ENCODE data around the gene SORCS3. TPM values are rescaled to one million over a fixed set of nuclear protein-coding genes. Genes with fewer than 3 reads are reported as not detected.

Gene SORCS3
- total RNA-seq, 2 experiments from 2014 or later, result 1.7 to 2.1 TPM

DNA sequence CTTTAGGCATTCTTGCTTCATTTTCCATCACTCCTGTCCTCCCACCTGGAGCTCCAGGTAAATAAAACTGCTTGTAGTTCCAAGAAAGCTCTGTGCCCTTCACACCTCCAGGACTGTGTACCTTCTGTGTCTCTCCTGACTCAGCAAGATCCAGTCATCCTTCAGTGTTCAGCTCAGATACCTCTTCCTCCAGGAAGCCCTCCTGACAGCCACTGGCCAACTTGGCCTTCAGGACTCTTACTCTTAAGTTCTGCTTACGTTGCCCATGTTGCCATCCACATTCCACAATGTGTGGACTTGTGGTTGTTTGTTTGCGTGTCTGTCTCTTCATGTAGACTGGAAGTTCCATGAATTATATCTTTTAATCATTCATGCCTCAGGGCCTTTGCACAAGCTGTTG is 48.0 kb downstream of the SORCS3 start:
- DNase-seq (no peak), ATAC-seq (ENCODE audit: poor library complexity) (no peak)
- Histone ChIP-seq H3K27ac (ENCODE audit: low read depth in 1 of 2, low read length in 2 of 2) (no peak overlapping the region), H3K9me3 (ENCODE audit: control insufficient read depth in 1 of 2, insufficient read depth in 1 of 2, low read length in 2 of 2) (peaks cover 0 to 4% of the 10 kb centered on the region in 2 experiments), H3K36me3 (ENCODE audit: insufficient read depth, low read length) (no peaks in the 10 kb centered on the region), H3K4me3 (ENCODE audit: low read length) (no peak overlapping the region), H3K4me1 (ENCODE audit: insufficient read depth, low read length) (no peaks in the 10 kb centered on the region), H3K27me3 (ENCODE audit: control insufficient read depth in 1 of 2, insufficient read depth in 2 of 2, low read length in 2 of 2) (peaks cover 7% of the 10 kb centered on the region in 2 experiments)
- Mint-ChIP-seq H3K36me3 (ENCODE audit: low read depth) (no peaks in the 10 kb centered on the region), H3K9me3 (no peaks in the 10 kb centered on the region), H3K27ac (no peak overlapping the region), H3K4me1 (ENCODE audit: low read depth) (no peaks in the 10 kb centered on the region), H3K4me3 (no peak overlapping the region), H3K27me3 (peaks cover 90% of the 10 kb centered on the region)
- CTCF ChIA-PET, result no interaction called here
- TF ChIP-seq CTCF (IDR thresholded peaks at IDR 0.05), result no peak
- intact Hi-C loops (cut with DNase I, micrococcal nuclease), result no loop called here
- POLR2A ChIA-PET, result no interaction called here

DNA sequence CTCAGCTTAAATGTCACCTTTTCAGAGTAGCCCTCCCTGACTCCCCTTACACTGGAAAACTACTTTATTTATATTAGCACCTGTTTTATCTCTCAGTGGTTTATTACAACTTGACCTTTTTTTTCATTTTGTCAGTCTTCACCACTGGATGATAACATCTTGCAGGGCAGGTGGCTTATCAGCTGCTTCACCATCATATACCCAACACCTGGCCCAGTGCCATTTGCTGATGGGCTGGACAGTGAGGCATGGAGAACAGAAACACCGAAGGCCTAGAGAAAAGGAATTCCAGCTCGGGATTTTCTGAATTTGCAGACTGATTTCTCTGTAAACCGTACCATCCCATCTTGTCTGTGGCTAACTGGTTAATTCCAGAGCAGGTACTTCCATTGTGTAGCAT is 48.5 kb downstream of the SORCS3 start:
- no peak for DNase-seq
- CTCF ChIA-PET, result no interaction called here
- no peak overlapping the region for H3K4me3 ChIP-seq (ENCODE audit: low read length)
- H3K36me3 Mint-ChIP-seq (ENCODE audit: low read depth), result no peaks in the 10 kb centered on the region
- peaks cover 86% of the 10 kb centered on the region for H3K27me3 Mint-ChIP-seq
- no peaks in the 10 kb centered on the region for H3K36me3 ChIP-seq (ENCODE audit: insufficient read depth, low read length)
- peaks cover 7 to 8% of the 10 kb centered on the region in 2 experiments for H3K27me3 ChIP-seq (ENCODE audit: control insufficient read depth in 1 of 2, insufficient read depth in 2 of 2, low read length in 2 of 2)
- intact Hi-C loops (cut with DNase I, micrococcal nuclease), result no loop called here
- TF ChIP-seq CTCF (IDR thresholded peaks at IDR 0.05), result no peak
- no peak for ATAC-seq (ENCODE audit: poor library complexity)
- H3K9me3 ChIP-seq (ENCODE audit: control insufficient read depth in 1 of 2, insufficient read depth in 1 of 2, low read length in 2 of 2), result peaks cover 0 to 4% of the 10 kb centered on the region in 2 experiments
- H3K9me3 Mint-ChIP-seq, result no peaks in the 10 kb centered on the region
- no peak overlapping the region for H3K27ac Mint-ChIP-seq
- H3K27ac ChIP-seq (ENCODE audit: low read depth in 1 of 2, low read length in 2 of 2), result no peak overlapping the region
- POLR2A ChIA-PET, result no interaction called here
- H3K4me1 Mint-ChIP-seq (ENCODE audit: low read depth), result no peaks in the 10 kb centered on the region
- H3K4me3 Mint-ChIP-seq, result no peak overlapping the region
- no peaks in the 10 kb centered on the region for H3K4me1 ChIP-seq (ENCODE audit: insufficient read depth, low read length)

DNA sequence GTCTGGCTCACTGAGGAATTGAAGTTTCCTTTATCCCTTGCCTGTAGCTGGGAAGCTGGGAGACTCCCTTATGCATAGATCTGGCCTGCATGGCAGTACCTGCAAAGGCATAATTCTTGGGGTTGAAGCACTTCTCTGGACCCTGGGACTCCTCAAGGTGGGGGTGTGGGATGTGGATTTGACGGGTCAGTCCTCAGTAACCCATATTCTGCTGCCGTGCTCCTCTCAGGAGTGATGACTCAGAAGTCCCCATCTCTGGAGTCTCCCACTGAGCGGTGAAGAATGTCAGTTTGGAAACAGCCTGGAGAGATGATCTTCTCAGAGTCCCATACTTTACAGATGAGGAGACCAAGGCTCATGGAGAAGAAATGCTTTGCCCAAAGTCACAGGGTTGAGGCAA is 49.0 kb downstream of the SORCS3 start:
- intact Hi-C loops (cut with DNase I, micrococcal nuclease), result no loop called here
- CTCF ChIA-PET, result no interaction called here
- Mint-ChIP-seq H3K9me3 (no peaks in the 10 kb centered on the region), H3K27ac (no peak overlapping the region), H3K36me3 (ENCODE audit: low read depth) (no peaks in the 10 kb centered on the region), H3K4me3 (no peak overlapping the region), H3K4me1 (ENCODE audit: low read depth) (no peaks in the 10 kb centered on the region), H3K27me3 (peaks cover 82% of the 10 kb centered on the region)
- Histone ChIP-seq H3K27me3 (ENCODE audit: control insufficient read depth in 1 of 2, insufficient read depth in 2 of 2, low read length in 2 of 2) (peaks cover 7 to 10% of the 10 kb centered on the region in 2 experiments), H3K27ac (ENCODE audit: low read depth in 1 of 2, low read length in 2 of 2) (no peak overlapping the region), H3K4me3 (ENCODE audit: low read length) (no peak overlapping the region), H3K9me3 (ENCODE audit: control insufficient read depth in 1 of 2, insufficient read depth in 1 of 2, low read length in 2 of 2) (peaks cover 0 to 4% of the 10 kb centered on the region in 2 experiments), H3K4me1 (ENCODE audit: insufficient read depth, low read length) (no peaks in the 10 kb centered on the region), H3K36me3 (ENCODE audit: insufficient read depth, low read length) (no peaks in the 10 kb centered on the region)
- no peak for TF ChIP-seq CTCF (IDR thresholded peaks at IDR 0.05)
- DNase-seq (no peak), ATAC-seq (ENCODE audit: poor library complexity) (no peak)
- POLR2A ChIA-PET, result no interaction called here
